GM23338 (cell line): Measurements from ENCODE around the gene SLC29A4. TPM values are rescaled to one million over a fixed set of nuclear protein-coding genes. Genes with fewer than 3 reads are reported as not detected.
A peak's percentile ranks its signal among the peaks of the same experiment; 100 is the strongest.

ENCODE experiments used
- ATAC-seq: fragments of 200-7000 bp; cut with Tn5 transposase; 3 replicates; pipeline ENCODE4 v1.9.1; 2020
- DNase-seq: peaks from one replicate; pipeline ENCODE4 v3.0.0-alpha.2; 2015; ENCODE audit warnings: low spot score
- H2AFZ ChIP-seq: fragments of 200-600 bp; sonication (generic); 2 replicates; pipeline ENCODE4 v1.8.0; 2016; ENCODE audit warnings: antibody characterized with exemption, mild to moderate bottlenecking, moderate library complexity
- H3F3A ChIP-seq: fragments of 200-600 bp; sonication (generic); replicated peaks from 2 replicates; pipeline ENCODE4 v1.8.0; 2017; ENCODE audit warnings: antibody characterized with exemption, mixed run types, low read depth
- H3K27ac ChIP-seq: fragments of 200-600 bp; sonication (generic); 2 replicates; pipeline ENCODE4 v1.6.1; 2016; ENCODE audit warnings: low read depth
- H3K27me3 ChIP-seq: fragments of 200-600 bp; sonication (generic); 2 replicates; pipeline ENCODE4 v1.8.0; 2016; ENCODE audit warnings: mild to moderate bottlenecking, mixed run types, moderate library complexity; ENCODE audit not compliant: insufficient read depth
- H3K36me3 ChIP-seq: fragments of 200-600 bp; sonication (generic); 2 replicates; pipeline ENCODE4 v1.8.0; 2016; ENCODE audit warnings: mild to moderate bottlenecking; ENCODE audit not compliant: insufficient read depth
- H3K4me1 ChIP-seq: fragments of 200-600 bp; sonication (generic); 2 replicates; pipeline ENCODE4 v1.8.0; 2016; ENCODE audit warnings: mild to moderate bottlenecking, moderate library complexity; ENCODE audit not compliant: insufficient read depth
- H3K4me2 ChIP-seq: fragments of 200-600 bp; sonication (generic); 2 replicates; pipeline ENCODE4 v1.7.1; 2017; ENCODE audit warnings: mixed run types
- H3K4me3 ChIP-seq: fragments of 200-600 bp; sonication (generic); 2 replicates; pipeline ENCODE4 v1.6.1; 2016; ENCODE audit warnings: mixed run types
- H3K79me2 ChIP-seq: fragments of 200-600 bp; sonication (generic); replicated peaks from 2 replicates; pipeline ENCODE4 v1.8.0; 2017; ENCODE audit warnings: mild to moderate bottlenecking; ENCODE audit not compliant: insufficient read depth
- H3K9me2 ChIP-seq: fragments of 200-600 bp; sonication (generic); 2 replicates; pipeline ENCODE4 v1.8.0; 2017; ENCODE audit not compliant: insufficient read depth
- H4K20me1 ChIP-seq: fragments of 200-600 bp; sonication (generic); replicated peaks from 2 replicates; pipeline ENCODE4 v1.8.0; 2017; ENCODE audit warnings: mild to moderate bottlenecking; ENCODE audit not compliant: insufficient read depth
- H3K27ac Mint-ChIP-seq: 2 replicates; pipeline ENCODE4 v1.8.0; 2020; ENCODE audit warnings: inconsistent platforms, mild to moderate bottlenecking, moderate library complexity, mixed read lengths
- H3K27me3 Mint-ChIP-seq: 3 replicates; pipeline ENCODE4 v1.8.0; 2022; ENCODE audit warnings: low read depth, mild to moderate bottlenecking, moderate library complexity, mixed read lengths, inconsistent platforms; ENCODE audit not compliant: insufficient read depth, poor library complexity
- H3K36me3 Mint-ChIP-seq: 3 replicates; pipeline ENCODE4 v1.8.0; 2021; ENCODE audit warnings: low read depth, mild to moderate bottlenecking, inconsistent platforms, moderate library complexity, mixed read lengths
- H3K4me1 Mint-ChIP-seq: 3 replicates; pipeline ENCODE4 v1.8.0; 2020; ENCODE audit warnings: mild to moderate bottlenecking, inconsistent platforms, mixed read lengths
- H3K4me3 Mint-ChIP-seq: 3 replicates; pipeline ENCODE4 v1.8.0; 2021; ENCODE audit warnings: moderate library complexity, mild to moderate bottlenecking, inconsistent platforms, mixed read lengths
- H3K9me3 Mint-ChIP-seq: 3 replicates; pipeline ENCODE4 v1.8.0; 2020; ENCODE audit warnings: moderate library complexity, mild to moderate bottlenecking, inconsistent platforms, mixed read lengths
- CREB1 ChIP-seq: fragments of 250-450 bp; sonication (Bioruptor Pico); IDR thresholded peaks from 2 replicates; pipeline ENCODE4 v1.5.0; 2020; ENCODE audit warnings: low read depth, mild to moderate bottlenecking, moderate library complexity
- ETS1 ChIP-seq: IDR thresholded peaks from 2 replicates; pipeline ENCODE4 v1.6.1; 2016; ENCODE audit warnings: antibody characterized with exemption
- EZH2 ChIP-seq: fragments of 200-600 bp; sonication (generic); IDR thresholded peaks from one replicate; pipeline ENCODE4 v1.8.0; 2017; ENCODE audit warnings: antibody characterized with exemption, mild to moderate bottlenecking, low read depth; ENCODE audit not compliant: unreplicated experiment
- EZH2phosphoT487 ChIP-seq: fragments of 200-600 bp; sonication (generic); IDR thresholded peaks from one replicate; pipeline ENCODE4 v1.8.1; 2018; ENCODE audit warnings: antibody characterized with exemption; ENCODE audit not compliant: unreplicated experiment
- NANOG ChIP-seq: IDR thresholded peaks from 2 replicates; pipeline ENCODE4 v1.6.1; 2016; ENCODE audit warnings: antibody characterized with exemption, borderline replicate concordance
- ZNF114 ChIP-seq: fragments of 250-450 bp; sonication (Bioruptor Pico); IDR thresholded peaks from 2 replicates; pipeline ENCODE4 v1.5.0; 2020; ENCODE audit warnings: mild to moderate bottlenecking, moderate library complexity
- ZNF331 ChIP-seq: fragments of 250-450 bp; sonication (Bioruptor Pico); IDR thresholded peaks from 2 replicates; pipeline ENCODE4 v1.5.0; 2020; ENCODE audit warnings: low read depth, mild to moderate bottlenecking, moderate library complexity
- polyA plus RNA-seq: library from polyadenylated mRNA; unstranded; fragments of >200 nt; fragmentation: Nextera tagmentation; extraction: Ambion mirVana; gene quantifications from 2 replicates; pipeline ENCODE4 v1.2.1, GENCODE V29; 2016
- total RNA-seq: library from RNA; depleted of rRNA; stranded (reverse); fragments of >200 nt; shearing (Covaris generic); gene quantifications from 2 replicates; pipeline ENCODE4 v1.2.3, GENCODE V29; 2014
- TF ChIP-seq, protein P1 (sequence below): fragments of 250-450 bp; sonication (Bioruptor Pico); IDR thresholded peaks from 2 replicates; pipeline ENCODE4 v1.5.0; 2020; ENCODE audit warnings: mild to moderate bottlenecking, moderate library complexity
- TF ChIP-seq, protein P2 (sequence below), 2 experiments: fragments of 200-600 bp in 1 of 2; sonication (generic) in 1 of 2; conservative IDR thresholded peaks; 2 replicates each; pipeline versions ENCODE4 v1.5.1 to v1.6.1; 2016 to 2017; ENCODE audit warnings: antibody characterized with exemption in 2 of 2, low read depth in 2 of 2, mild to moderate bottlenecking in 2 of 2, moderate library complexity in 1 of 2

Gene SLC29A4
- total and polyA plus RNA-seq, 2 experiments from 2014 or later: 4.8 to 8.1 TPM

GRCh38 chr7:5350174-5350463, 67.4 kb downstream of the SLC29A4 start:
- Mint-ChIP-seq H3K27ac (no peak overlapping the region), H3K9me3 (peaks cover 3% of the 10 kb centered on the region; the same call in 2 of the 3 replicates), H3K27me3 (peaks cover 64% of the 10 kb centered on the region), H3K36me3 (peaks cover 7% of the 10 kb centered on the region; the same call in 2 of the 3 replicates), H3K4me3 (peak overlapping the region; percentile 82), H3K4me1 (peaks cover 40% of the 10 kb centered on the region)
- Histone ChIP-seq H2AFZ (peak overlapping the region; percentile 72; the same call in 1 of the 2 replicates), H3K9me2 (no peaks in the 10 kb centered on the region), H4K20me1 (no peaks in the 10 kb centered on the region), H3K36me3 (no peaks in the 10 kb centered on the region), H3K4me2 (peak overlapping the region; percentile 85), H3F3A (0 out of 2 replicates have a peak, but pooled peaks cover 6% of the 10 kb centered on the region), H3K4me1 (peaks cover 30% of the 10 kb centered on the region; the same call in 1 of the 2 replicates), H3K4me3 (peak overlapping the region; percentile 52), H3K79me2 (no peaks in the 10 kb centered on the region), H3K27me3 (peaks cover 43% of the 10 kb centered on the region), H3K27ac (no peak overlapping the region)
- no peak for DNase-seq
- TF ChIP-seq, protein P1, sequence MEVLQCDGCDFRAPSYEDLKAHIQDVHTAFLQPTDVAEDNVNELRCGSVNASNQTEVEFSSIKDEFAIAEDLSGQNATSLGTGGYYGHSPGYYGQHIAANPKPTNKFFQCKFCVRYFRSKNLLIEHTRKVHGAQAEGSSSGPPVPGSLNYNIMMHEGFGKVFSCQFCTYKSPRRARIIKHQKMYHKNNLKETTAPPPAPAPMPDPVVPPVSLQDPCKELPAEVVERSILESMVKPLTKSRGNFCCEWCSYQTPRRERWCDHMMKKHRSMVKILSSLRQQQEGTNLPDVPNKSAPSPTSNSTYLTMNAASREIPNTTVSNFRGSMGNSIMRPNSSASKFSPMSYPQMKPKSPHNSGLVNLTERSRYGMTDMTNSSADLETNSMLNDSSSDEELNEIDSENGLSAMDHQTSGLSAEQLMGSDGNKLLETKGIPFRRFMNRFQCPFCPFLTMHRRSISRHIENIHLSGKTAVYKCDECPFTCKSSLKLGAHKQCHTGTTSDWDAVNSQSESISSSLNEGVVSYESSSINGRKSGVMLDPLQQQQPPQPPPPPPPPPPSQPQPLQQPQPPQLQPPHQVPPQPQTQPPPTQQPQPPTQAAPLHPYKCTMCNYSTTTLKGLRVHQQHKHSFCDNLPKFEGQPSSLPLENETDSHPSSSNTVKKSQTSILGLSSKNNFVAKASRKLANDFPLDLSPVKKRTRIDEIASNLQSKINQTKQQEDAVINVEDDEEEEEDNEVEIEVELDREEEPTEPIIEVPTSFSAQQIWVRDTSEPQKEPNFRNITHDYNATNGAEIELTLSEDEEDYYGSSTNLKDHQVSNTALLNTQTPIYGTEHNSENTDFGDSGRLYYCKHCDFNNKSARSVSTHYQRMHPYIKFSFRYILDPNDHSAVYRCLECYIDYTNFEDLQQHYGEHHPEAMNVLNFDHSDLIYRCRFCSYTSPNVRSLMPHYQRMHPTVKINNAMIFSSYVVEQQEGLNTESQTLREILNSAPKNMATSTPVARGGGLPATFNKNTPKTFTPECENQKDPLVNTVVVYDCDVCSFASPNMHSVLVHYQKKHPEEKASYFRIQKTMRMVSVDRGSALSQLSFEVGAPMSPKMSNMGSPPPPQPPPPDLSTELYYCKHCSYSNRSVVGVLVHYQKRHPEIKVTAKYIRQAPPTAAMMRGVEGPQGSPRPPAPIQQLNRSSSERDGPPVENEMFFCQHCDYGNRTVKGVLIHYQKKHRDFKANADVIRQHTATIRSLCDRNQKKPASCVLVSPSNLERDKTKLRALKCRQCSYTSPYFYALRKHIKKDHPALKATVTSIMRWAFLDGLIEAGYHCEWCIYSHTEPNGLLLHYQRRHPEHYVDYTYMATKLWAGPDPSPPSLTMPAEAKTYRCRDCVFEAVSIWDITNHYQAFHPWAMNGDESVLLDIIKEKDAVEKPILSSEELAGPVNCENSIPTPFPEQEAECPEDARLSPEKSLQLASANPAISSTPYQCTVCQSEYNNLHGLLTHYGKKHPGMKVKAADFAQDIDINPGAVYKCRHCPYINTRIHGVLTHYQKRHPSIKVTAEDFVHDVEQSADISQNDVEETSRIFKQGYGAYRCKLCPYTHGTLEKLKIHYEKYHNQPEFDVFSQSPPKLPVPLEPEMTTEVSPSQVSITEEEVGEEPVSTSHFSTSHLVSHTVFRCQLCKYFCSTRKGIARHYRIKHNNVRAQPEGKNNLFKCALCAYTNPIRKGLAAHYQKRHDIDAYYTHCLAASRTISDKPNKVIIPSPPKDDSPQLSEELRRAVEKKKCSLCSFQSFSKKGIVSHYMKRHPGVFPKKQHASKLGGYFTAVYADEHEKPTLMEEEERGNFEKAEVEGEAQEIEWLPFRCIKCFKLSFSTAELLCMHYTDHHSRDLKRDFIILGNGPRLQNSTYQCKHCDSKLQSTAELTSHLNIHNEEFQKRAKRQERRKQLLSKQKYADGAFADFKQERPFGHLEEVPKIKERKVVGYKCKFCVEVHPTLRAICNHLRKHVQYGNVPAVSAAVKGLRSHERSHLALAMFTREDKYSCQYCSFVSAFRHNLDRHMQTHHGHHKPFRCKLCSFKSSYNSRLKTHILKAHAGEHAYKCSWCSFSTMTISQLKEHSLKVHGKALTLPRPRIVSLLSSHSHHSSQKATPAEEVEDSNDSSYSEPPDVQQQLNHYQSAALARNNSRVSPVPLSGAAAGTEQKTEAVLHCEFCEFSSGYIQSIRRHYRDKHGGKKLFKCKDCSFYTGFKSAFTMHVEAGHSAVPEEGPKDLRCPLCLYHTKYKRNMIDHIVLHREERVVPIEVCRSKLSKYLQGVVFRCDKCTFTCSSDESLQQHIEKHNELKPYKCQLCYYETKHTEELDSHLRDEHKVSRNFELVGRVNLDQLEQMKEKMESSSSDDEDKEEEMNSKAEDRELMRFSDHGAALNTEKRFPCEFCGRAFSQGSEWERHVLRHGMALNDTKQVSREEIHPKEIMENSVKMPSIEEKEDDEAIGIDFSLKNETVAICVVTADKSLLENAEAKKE: no peak
- TF ChIP-seq ZNF331 (CRISPR knock-in tag) (no peak), EZH2phosphoT487 (no peak), ETS1 (no peak), NANOG (no peak), EZH2 (no peak), CREB1 (no peak), ZNF114 (CRISPR knock-in tag) (no peak)
- TF ChIP-seq, protein P2, sequence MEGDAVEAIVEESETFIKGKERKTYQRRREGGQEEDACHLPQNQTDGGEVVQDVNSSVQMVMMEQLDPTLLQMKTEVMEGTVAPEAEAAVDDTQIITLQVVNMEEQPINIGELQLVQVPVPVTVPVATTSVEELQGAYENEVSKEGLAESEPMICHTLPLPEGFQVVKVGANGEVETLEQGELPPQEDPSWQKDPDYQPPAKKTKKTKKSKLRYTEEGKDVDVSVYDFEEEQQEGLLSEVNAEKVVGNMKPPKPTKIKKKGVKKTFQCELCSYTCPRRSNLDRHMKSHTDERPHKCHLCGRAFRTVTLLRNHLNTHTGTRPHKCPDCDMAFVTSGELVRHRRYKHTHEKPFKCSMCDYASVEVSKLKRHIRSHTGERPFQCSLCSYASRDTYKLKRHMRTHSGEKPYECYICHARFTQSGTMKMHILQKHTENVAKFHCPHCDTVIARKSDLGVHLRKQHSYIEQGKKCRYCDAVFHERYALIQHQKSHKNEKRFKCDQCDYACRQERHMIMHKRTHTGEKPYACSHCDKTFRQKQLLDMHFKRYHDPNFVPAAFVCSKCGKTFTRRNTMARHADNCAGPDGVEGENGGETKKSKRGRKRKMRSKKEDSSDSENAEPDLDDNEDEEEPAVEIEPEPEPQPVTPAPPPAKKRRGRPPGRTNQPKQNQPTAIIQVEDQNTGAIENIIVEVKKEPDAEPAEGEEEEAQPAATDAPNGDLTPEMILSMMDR (conservative IDR thresholded peaks at IDR 0.05; ENCODE audit: low read depth in 2 of 2): no peak
- no peak; the same call in 2 of the 3 replicates for ATAC-seq
